GM18873 (cell line): ENCODE results near the gene EVI2B.
"Not testable (repeated sequence)": the region's sequence is repeated elsewhere in the genome, so short reads cannot be mapped to it uniquely, and the experiment has no call there.

Experiments
- ATAC-seq: cut with Tn5 transposase; IDR thresholded peaks from one replicate; pipeline ENCODE4 v1.9.1; 2021; ENCODE audit warnings: mild to moderate bottlenecking, moderate library complexity, moderate number of reproducible peaks; ENCODE audit not compliant: unreplicated experiment, low FRiP score

EVI2B gene

GRCh38 chr17:31310886-31311285, 3.0 kb downstream of the EVI2B start:
- no peak for ATAC-seq

- ATAC-seq = no peak
These were observed 3.6 kb downstream of the EVI2B start for GRCh38 chr17:31310260-31310659.

DNA sequence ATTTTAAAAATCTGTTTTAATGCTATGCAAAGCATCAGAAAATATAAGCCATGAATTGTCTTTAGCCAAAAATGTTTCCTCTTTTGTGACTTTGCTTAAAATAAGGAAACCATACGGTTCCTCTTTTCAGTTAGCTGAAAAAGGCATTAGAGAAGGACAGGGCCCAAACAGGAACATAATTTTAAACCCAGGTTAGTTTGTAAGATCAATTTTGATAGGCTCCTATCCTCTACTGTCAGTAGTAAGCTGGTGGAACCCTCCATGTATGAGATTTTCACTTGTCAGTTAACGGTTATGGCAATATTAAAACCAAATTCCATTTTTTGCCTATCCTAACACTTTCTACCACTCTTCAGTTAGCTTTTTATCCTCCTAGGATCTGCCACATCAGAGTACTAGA, 4.3 kb downstream of the EVI2B start:
- no peak for ATAC-seq

- no peak for ATAC-seq
These were observed 5.2 kb downstream of the EVI2B start for GRCh38 chr17:31308372-31309334.

DNA sequence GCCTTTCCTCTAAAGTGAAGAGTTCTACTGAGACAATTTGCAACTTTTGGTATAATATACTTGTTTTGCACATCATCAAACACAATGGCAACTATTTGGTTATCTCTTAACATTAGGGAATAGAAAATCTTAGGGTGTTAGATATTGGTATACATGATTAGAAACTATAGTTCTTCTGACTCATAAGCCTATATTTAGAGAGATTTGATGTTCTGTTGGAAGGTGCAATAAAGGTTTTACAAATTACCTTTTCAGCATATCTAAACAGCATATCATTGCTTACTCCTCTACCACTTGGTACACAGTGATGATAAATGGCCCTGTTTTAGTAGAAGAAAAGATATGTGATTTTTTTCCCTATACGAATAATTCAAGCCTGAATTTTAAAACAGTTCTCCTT, 6.2 kb downstream of the EVI2B start:
- ATAC-seq = no peak

- ATAC-seq = no peak
These were observed 14.2 kb downstream of the EVI2B start for GRCh38 chr17:31299624-31300023.

DNA sequence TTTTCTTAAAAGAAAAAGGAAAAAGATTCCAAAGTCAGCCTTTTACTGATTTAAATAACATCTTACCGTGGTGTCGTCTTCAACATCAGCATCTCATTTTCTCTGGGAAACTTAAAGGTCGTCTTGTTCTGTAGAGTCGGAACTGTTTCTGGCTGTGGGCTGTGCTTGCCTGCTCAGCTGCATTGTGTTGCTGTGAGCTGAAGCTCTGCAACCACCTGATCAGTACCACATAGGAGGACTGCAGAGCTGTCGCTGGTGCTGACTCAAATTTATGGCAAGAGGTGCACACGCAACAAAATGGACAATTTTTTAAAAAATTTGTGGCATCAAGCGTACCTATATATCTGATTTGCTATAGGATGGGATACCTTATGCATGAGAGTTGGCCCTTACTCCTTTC, 16.8 kb downstream of the EVI2B start, which contains the start of gene OMG:
OMG (minus strand) TSS at position 150 of the 400 bp plus-strand sequence. CDS start 908 bp downstream, outside the sequence.
- ATAC-seq = no peak

DNA sequence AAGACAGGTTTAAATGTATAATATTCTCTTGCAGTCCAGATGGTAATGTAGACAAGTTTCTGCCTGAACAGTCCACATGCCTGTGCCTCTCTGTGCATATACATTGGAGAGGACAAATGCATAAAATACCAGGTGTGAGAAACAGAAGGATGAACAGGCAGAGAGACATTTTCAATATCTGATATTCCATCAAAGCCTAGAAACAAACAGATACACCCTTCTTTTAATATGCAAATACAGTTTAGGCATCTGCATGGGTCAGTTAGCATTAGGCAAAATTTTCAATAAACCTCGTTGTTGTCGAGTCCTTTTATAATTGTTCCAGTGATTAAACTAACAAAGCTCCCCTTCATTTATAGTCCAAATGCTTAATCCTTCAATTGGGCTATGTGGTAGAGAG, 17.7 kb downstream of the EVI2B start:
- ATAC-seq = no peak

- ATAC-seq = no peak
These were observed 18.4 kb downstream of the EVI2B start for GRCh38 chr17:31295489-31295871.

- no peak for ATAC-seq
These were observed 18.9 kb downstream of the EVI2B start for GRCh38 chr17:31294820-31295488.

DNA sequence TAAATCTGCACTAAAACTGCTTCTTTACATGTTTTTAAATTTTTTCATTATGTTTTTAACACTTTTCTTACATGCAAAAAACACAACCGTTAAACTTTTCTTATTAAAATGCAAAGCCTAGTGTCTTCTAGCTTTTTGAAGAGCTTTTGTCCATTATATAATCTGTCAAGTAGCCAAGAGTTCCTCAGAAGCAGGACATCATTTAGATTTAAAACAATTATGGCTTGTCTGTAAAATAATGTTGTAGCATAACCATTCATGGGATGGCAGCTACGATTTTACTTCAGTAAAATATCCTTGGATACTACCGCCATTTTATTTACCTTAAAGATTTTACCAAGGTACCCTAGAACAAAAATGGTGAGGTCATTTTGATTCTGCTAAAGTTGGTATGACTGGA, 19.6 kb downstream of the EVI2B start:
- ATAC-seq = no peak

DNA sequence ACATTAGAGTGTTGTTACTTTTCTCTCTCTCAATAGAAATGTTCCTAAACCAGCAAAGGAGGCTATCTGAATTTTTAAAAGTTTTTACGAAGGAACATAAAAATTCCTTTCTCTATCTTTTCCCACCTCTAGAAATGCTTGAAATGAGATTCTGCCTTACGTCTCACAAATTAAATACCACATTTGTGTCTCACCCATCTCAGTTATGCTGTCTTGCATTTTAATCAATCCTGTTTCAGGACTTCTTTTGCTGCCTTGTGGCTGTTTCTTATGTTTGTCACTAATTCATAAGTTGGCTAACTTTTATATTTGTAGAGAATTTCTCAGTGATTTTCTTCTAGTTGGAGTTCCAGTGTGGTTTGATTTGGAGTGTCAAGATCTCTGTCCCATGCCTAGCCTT, 20.3 kb downstream of the EVI2B start:
- ATAC-seq = no peak

DNA sequence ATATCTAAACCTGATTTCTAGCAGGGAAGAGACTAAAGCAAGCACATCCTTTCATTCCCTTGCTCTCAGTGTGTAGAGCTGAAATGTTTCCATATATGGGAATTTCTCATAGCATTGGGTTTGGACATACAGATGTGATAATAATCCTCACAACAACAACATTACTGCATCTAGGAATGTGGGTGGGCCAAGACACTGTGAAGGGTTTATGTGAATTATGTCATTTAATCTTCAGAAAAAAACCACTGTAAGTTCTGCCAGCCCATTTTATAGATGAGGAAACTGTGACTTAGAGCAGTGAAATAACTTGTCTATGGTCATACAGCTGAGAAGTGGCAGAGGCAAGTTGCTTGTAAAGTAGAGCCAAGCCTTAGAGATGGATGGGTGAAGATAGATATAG, 22.0 kb downstream of the EVI2B start:
- ATAC-seq = no peak

- ATAC-seq = no peak
These were observed 24.1 kb downstream of the EVI2B start for GRCh38 chr17:31289790-31290189.

GRCh38 chr17:31287932-31288331, 25.9 kb downstream of the EVI2B start:
- ATAC-seq = not testable (repeated sequence)

DNA sequence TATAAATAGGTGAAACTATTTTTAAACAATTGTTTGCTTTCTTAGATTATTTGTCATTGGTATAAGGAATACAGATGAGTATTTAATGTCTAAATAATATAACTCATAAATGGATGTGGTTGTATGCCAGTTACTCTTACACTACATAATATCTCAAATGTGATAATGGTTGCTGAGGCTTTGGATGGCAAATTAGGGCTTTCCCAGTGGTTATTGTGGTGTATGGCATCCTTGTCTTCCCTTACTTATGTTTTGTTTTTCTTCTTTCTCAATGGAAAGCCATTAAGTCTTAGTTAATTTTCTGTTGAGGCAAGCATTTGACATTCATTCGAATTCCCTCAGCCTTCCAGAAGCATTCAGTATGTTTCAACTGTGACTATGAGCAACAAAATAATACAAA, 27.3 kb downstream of the EVI2B start:
- ATAC-seq = no peak

GRCh38 chr17:31283841-31284240, 30.0 kb downstream of the EVI2B start:
- no peak for ATAC-seq

DNA sequence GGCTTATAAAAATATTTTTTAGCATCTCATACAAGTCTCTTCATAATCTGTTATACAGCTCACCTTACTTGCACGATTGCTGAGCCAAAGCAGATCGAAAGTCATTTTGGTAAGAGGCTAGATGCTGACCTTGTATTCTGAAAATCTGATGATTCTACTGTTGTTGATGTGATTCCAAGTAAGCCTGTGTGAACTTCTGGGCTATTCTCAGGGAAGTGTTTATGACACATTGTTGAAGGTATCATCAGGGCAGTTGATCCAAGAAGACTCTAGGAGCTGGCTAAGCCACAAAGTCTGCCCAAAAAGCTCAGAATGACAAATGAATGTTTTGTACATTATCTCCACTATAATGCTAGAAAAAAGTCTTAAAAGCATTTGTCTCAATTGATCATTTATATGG, 32.8 kb downstream of the EVI2B start:
- ATAC-seq = no peak

DNA sequence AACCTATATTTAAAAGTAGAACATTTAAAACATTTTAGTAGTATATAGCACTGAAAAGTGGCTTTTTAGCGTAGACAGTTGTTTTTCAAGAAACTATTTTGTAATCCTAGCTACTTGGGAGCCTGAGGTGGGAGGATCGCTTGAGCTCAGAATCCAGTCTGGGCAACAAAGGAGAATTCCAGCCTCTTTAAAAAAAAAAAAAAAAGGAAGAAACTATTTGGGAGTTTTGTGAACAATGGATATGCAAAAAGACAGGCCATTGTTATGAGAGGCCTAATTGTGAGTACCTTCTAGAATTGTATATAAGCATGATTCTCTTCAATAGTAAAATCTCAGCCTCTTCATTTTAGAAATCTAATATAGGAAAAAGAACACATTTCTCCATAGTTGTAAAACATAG, 34.5 kb downstream of the EVI2B start:
- ATAC-seq = no peak

DNA sequence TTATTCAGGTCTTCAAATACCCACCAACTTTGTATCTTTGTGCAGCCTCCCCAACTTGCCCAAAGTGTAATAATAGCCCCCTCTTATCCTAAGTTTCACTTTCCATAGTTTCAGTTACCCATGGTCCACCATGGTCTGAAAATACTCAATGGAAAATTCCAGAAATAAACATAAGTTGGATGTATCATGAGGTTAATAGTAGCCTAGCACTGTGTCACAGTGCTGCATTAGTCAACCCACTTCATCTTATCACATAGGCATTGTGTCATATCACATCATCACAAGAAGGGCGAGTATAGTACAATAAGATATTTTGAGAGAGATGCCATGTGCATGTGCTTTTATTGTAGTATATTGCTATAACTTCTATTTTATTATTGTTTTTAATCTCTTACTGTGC, 38.7 kb downstream of the EVI2B start:
- ATAC-seq = no peak

DNA sequence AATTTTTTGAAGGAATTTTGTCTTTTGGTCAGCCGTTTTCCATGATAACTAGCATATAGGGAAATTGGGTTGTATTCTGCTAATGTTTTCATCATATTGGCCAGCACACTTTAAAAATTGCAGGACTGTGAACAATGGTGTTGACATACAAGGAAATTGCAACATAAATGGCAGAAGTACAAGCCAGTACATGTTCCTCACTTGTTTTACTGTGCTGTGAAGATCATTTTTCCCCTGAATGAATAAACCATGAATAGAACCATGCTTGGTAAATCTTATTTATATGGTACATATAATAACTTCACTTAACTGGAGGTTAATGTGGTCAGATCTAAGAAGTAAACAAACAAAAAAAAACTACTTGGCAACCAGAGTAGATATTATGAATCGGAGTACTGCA, 39.6 kb downstream of the EVI2B start:
- no peak for ATAC-seq

- no peak for ATAC-seq
These were observed 40.3 kb downstream of the EVI2B start for GRCh38 chr17:31273516-31273915.
